HG03521 (cell line): ENCODE measurements around the gene KCNE3.

Source experiments
- ATAC-seq: cut with Tn5 transposase; IDR thresholded peaks from one replicate; pipeline ENCODE4 v1.9.1; 2021; ENCODE audit warnings: mild to moderate bottlenecking, moderate library complexity; ENCODE audit not compliant: unreplicated experiment

The KCNE3 gene

DNA sequence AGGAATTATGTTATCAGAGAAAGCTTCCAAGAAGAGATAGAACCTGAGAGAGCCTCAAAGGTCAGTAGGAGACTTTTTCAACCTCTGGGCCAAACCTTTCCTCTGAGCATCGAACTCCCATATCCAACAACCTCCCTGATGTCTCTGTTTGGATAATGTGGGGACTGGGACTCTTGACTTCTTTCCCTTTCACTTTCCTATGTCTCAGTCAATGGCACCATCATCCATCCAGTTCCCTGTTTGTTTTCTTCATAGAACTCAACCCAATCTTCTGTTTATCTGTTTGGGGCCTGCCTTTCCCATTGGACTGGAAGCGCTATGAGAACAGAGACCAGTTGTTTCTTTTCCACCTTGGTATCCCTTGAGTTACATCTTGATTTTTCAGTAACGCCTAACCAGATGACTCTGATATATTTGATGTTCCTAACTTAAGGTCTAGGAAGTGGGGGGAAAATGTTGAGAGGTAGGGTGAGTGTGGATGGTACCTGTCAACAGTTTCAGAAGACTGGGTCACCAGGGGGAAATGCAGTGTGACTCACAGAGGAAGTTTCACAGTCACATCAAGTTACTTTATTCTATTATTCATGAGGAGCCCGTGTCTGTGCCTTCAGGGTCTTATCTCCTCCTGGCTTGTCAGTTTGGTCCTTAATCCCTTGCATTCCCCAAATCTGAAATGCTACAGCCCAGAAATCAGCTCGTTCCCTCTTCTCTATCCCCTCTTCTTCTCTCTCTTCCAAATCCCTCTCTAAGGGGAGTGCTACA is 4.5 kb upstream of the KCNE3 start:
- no peak for ATAC-seq

DNA sequence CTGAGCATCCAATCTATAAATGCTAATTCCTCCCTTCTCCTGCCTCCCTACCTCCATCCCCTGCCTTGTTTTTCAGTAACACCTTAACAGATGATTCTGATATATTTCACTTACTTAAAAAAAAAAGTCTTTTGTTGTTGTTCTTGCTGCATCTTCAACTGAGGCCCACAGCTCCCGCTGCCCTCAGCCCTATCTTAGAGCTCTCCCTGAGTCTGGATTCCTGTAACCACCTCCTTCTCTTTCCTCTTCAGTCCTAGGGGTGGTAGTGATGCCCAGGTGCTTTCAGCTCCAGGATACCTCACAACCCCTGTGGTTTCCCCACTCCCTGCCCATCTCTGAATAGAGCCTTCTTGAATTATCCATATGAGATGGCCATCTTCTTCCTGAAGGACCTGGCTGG is 3.7 kb upstream of the KCNE3 start:
- ATAC-seq, result no peak

DNA sequence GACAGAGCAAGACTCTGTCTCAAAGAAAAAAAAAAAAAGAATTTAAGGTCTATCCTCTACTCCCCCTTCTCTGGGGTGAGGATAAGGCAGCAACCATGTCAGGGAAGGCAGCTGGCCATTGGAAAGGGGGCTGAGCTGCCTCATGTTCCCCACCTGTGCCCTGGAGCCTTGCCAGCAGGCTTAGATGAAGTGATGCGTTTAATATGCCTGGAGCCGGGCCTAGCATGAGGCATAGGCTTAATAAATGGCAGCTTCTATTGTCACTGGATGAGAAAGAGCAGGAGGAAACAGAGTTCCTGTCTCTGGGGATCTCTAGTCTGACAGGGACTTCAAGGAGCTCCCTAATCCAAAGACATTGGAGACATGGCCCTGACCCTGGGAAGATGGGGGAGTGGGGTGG is 3.2 kb upstream of the KCNE3 start:
- ATAC-seq, result no peak

DNA sequence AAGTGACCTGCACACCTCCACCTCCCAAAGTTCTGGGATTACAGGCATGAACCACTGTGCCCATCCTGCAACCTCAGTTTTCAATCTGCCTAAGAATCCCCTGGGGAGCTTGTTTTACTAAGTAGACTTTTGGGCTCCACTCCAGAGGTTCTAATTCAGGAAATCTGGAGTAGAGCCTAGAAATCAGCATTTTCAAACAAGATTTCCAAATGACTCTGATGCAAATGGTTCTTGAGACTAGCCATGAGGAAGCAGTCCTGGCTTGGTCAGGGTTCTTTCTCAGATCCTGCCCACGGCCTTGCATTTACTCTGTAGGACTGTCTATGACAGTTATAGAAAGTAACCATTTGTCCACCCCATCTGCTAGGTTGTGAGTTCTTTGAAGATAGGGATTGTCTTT is 1.6 kb upstream of the KCNE3 start:
- no peak for ATAC-seq

DNA sequence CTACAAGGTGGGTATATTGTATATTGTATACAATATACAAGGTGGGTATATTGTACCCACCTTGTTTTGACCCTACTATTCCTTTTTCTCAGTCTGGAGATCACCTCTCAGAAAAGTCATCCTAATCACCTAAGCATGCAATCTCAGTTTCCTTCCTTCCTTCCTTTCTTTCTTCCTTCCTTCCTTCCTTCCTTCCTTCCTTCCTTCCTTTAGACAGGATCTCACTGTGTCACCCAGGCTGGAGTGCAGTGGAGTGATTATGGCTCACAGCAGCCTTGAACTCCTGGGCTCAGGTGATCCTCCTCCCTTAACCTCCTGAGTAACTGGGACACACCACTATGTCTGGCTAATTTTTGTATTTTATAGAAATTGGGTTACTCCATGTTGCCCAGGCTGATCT is 1.2 kb upstream of the KCNE3 start:
- ATAC-seq, result no peak

DNA sequence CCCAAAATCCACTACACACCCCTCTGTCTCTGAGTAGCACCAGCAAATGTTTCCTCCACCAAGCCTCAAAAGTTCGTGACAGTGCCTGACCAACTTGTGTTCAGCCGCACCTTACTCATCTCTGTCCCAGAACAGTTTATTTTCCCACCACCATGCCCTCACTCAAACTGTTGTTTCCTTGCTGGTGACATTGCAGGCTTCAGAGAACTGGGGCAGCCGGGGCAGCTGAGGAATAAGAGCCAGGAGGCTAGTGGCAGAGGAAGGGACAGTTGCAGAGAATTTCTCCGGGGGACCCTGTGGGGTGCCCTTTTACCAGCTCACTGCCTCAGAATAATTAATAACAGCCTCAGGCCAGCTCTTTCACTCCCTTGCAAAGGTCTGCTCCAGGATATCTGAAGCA is 709 bp upstream of the KCNE3 start:
- ATAC-seq, result no peak

DNA sequence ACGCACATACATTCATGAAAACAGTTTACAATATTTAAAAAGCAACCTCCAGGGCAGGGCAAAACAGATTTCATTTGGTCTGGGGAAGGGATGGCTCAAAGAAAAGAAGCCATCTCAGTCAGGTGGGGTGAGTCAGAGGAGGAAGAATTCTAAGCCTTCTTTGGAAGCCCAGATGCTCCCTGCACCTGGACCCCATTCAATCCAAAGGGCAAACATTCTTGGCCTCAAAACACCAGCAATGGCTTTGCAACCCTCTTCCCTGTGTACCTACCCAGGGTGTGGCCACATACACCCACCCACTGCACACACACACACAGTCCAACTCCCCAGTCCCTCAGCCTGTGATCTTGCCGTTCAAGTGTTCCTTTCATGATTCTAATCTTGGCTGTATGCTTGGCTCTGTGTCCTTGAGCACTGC is 2.0 kb downstream of the KCNE3 start:
- no peak for ATAC-seq

DNA sequence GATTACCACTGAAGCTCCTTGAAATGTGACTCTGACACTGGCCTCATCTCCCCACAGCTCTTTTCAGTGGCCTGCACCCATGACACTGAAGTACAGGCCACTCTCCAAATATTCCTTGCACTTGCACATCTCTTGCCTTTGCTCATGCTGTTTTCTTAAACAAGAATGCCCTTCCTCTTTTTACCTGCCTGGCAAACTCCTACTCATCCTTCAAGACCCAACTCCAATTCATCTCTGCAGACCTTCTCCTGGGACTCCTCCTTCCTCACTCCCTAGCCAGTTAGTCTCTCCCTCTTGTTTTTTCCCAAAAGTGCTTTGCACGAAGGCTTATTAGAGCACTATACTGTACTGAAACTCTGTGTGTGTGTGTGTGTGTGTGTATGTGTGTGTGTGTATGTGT is 2.6 kb downstream of the KCNE3 start:
- no peak for ATAC-seq

DNA sequence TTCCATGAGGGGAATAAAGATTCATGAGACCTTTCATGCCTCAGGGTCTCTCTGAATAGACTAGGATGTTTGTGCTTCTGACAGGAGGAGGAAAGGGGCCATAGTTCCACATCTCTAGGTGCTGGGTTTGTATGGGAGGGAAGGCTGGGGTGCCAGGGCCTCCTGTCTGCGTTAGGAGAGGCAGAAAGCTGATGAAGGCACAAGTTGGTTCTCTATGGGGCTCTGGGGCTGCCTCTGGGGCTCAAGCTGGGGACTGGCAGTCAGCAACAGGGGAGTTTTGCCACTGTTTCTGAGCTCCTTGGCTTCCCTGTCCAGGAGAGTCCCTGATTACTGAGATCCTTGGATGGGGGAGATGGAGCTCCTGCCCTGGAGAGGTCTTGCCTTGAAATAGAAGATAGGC is 4.1 kb downstream of the KCNE3 start:
- no peak for ATAC-seq

DNA sequence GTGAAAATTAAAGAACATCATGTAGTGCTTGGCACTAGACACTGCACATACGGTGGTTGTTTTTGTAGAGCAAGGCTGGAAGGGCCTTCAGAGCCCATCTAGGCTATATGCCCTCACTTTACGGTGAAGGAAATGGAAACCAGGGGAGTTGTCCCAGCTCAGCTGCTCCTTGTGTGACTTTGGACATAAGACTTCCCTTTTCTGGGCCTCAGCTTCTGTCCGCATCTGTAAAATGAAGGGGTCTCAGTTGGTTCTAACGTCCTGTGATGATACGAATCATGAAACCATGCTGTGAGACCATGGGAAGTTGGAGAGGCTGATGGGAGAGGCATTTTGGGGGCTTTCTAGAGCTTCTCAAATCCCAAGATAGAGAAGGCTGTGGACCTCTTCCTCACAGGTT is 4.7 kb downstream of the KCNE3 start:
- ATAC-seq, result no peak

DNA sequence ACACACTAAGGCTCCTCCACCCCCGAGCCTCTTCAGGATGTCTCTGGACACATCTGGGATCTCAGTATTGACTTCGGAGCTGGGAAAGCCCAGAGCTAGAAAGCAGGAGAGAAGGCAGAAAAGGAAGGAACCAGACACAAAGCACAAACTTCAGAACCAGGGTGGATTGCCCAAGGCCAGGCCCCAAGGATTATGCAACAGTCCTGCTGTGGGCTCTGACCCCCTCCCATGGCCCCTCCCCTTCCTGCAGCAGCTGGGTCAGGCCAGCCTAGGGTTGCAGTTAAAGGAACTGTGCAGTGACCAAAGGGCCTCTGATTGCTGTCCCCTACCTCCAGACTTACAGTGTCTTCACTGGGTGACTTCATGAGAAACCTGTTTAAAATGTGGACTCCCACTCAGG is 5.3 kb downstream of the KCNE3 start:
- ATAC-seq, result no peak

DNA sequence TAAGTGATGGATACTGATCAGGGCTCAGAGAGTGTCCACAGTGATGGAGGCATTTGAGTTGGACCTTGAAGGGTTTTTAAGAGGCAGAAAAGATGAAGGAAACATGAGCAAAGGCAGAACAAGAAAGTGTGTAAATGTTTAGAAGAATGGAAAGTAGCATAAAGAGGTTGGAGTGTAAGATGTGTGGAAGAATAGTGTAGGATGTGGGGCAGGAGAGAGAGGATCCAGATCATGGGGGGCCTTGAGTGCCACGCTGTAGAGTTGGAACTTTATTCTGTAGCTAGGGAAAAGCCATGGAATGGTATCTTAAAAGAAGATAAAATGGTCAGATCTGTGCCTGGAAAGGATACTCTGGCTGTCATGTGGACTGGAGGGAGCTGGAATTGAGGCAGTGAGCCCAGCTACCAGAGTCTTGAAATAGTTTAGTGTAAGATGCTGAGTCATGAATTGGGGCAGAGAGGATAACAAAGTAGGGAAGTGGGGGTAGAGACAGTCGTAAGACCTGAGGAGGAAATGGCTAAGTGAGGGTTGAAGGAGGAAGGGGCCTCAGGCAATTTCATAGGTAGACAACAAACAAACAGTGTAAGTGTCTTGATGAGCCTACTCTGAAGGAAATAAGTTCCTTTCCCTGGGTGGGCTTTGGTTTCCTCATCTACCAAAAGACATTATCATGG is 6.7 kb downstream of the KCNE3 start:
- ATAC-seq, result no peak

DNA sequence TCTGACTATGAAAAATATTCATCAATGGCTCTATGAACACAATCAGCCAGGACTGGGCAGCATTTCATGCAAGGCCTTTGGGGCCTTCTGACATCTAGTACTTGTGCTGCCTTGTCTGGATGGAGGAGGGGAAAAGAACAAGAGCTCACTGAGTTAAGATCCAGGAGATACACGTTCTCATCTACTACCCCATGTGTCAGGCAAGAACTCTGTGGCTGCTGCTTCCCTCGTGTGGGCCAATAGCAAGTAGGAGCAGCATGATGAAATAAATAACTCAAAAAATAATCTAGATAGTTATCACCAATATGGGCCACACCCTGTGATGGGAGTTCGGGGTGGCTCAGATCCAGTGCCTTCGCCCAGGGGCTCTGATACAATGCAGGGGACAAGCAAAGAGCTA is 7.3 kb downstream of the KCNE3 start:
- ATAC-seq, result no peak

DNA sequence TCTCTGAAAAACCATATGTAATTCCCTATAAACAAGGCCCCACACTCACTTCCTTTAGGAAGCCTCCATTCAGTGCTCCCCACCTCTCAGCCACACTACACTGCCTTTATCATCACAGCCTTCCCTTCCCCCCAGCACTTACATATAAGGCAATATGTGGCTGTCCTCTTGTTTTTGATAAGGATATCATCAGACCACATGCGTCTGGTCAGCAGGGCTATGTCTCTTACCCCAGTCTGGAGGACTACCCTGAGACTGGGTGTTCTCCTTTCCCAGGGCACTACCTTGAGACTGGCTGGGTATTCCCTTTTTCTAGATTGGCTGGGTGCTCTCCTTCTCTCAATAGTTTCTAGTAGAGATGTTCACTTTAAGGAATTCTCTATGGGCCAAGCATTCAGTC is 7.8 kb downstream of the KCNE3 start:
- no peak for ATAC-seq

DNA sequence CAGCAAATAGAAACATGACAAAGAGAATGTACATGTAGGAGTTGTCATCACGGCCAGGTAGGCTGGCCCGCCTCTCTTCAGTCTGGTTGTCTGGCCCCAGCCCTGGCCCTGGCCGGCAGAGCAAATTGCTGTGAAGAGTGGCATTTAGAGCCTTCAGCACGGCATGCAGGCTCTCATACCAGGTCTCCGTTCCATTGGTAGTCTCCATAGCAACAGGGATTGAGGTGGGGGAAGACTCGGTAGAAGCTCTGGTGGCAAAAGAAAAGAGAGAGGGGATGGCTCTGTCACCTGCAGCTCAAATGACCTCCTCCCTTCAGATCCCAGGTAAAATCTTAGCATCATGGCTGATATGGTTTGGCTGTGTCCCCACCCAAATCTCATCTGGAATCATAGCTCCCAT is 10.0 kb downstream of the KCNE3 start:
- ATAC-seq, result no peak

DNA sequence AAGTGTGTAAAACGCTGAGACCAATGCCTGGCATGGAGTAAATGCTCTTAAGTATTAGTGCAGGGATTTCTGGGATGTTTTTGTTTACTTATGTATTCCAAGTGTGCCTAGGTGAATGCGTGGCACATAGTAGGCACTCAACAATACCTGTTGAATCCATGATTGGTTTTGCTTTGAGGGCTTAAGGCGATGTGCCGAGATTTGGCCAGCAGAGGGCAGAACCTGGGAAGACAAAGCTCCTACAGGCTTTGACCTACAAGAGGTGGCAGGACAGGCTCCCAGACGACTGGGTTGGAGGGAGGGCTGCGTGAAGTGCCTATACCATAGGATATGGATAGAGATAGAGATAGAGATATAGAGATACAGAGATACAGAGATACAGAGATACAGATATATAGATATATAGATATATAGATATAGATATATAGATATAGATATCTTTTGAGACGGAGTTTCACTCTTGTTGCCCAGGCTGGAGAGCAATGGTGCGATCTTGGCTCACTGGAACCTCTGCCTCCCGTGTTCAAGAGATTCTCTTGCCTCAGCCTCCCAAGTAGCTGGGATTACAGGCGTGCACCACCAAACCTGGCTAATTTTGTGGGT is 13.9 kb downstream of the KCNE3 start:
- ATAC-seq, result no peak

DNA sequence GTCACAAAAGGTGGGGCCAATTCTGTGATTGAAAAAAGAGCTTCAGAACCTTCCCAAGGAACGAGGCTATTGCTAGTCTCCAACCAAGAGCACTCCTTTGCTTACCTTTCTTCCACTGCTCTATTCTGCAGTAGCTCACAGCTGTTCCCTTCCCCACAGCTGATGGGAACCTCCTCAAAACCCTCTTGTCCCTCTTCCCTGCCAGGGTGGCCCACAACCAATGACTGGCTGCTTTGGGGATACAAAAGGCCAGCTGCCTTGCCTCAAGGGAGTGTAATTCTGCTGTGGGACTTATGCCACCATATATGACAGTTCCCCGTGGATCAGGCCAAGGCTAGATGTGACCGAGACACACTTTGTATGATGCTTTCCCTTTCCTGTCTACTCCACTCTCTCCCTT is 15.0 kb downstream of the KCNE3 start:
- ATAC-seq, result no peak

DNA sequence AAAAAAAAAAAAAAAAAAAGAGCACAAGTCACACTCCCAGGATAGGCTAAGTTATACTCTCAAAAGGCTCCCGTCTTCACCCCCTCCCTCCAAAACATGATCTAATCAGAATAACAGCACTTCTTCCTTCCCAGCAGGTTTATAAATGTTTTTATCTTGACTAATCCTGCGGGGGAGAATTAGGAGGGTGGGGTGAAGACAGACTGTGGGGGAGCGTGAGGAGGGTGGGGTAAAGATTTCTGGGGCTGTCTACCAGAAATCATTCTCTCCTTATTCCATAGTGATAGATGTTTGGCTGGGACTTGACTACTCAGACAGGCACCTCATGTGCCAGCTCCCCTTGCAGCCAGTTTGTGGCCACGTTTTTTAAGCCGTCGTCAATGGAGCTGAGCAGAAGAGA is 17.0 kb downstream of the KCNE3 start:
- ATAC-seq, result no peak

DNA sequence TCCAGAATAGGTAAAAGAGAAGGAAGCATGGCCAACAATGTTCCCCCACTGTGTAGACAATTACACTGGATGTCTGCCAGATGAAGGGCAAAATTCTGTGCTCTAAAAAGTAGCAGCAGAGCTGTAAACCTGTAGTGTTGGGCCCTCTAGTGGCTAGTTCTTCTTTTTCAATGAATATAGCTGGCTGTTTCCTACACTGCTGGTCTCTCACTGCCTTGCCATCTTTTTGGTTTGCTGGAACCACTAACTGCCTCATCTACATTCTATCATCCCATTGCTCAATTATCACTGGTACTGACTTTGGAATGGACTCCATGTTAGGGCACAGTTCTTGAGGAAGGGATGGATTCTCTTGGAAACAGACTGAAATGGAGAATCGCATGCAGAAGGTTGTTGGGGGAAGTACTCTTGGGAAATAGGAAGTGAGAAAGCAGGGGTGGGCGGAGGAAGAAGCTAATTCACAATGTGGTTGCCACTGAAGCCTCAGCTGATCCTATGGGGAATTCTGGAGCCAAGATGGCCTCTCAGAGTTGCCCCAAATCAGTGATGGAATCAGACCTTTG is 17.9 kb downstream of the KCNE3 start:
- ATAC-seq, result peak; percentile 51

DNA sequence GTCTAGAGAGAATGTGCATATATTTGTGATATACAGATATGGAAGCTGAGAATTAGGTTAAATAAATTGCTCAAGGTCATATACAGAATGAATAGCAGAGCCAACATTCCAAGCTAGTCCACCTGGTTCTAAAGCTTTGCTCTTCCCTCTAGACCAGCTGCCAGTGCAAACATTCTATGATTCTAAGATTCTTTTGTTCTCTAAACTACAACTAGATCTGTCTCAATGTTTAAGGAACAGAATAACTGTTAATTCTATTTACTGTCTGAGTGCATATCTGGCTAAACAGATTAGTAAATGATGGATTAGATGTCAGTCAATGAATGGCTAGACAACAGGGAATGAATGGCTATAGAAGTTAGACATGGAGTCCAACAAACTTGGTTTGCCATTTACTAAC is 19.6 kb downstream of the KCNE3 start:
- no peak for ATAC-seq

DNA sequence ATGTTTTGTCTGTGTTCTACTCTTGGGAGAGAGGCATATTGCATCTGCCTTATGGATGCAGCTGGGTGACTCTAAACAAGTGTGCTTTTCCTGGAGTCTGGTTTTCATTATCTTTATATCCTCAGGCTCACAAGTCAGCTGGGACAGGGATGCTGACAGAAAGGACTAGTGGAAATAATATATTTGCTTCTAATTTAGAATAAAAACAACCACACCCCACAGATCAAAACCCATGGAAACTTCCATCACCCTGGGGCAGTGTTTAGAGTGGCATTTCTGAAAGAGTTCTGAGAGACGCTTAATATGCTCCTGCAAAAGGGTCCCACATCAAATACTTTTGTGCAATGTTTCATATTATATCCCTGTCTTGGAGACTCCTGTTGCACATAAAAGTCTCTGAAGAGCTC is 20.8 kb downstream of the KCNE3 start:
- ATAC-seq, result no peak

DNA sequence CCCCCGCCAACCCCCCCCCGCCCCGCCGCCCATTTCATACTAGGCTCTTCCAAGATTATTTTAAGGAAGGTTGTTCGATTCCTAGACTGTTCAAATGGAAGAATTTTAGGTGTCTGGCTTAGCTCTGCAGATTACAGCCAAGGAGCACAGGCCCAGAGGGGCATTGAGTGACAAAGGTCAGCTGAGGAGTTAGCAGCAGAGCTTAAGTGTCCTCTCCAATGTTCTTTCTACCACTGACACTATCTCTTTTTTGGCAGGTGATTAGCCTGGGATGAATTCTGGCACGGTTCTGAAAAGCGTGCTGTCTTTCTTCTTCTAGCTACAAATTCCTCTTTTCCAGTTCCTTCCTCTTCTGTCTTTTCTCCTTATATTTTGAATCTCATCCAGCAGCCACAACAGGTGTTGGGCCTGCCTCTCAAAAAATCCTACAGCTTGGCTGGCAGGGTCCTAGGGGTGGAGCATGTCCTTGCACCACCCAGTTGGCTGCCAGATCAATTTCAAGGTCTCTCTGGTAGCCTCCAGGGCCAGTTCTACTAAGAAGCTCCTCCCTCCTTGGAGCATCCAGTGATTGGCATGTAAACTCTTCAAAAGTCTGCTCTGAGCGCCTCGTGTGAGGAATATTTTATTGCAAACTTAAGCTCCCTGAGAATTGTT is 23.0 kb downstream of the KCNE3 start:
- no peak for ATAC-seq
